Activated naive CD8-positive, alpha-beta T cell treated with anti-CD3 and anti-CD28 coated beads for 36 hours (primary cell): ENCODE data around the gene SERPINF2. TPM values are rescaled to one million over a fixed set of nuclear protein-coding genes. Genes with fewer than 3 reads are reported as not detected.

Source experiments
- DNase-seq: peaks from one replicate; pipeline ENCODE4 v3.0.0; 2021
- H3K27ac Mint-ChIP-seq: one replicate; pipeline ENCODE4 v1.8.0; 2022; ENCODE audit warnings: mild to moderate bottlenecking, moderate library complexity, mixed read lengths
- H3K27me3 Mint-ChIP-seq: one replicate; pipeline ENCODE4 v1.8.0; 2022; ENCODE audit warnings: mild to moderate bottlenecking, mixed read lengths
- H3K36me3 Mint-ChIP-seq: one replicate; pipeline ENCODE4 v1.8.0; 2021; ENCODE audit warnings: mild to moderate bottlenecking, mixed read lengths
- H3K4me1 Mint-ChIP-seq: one replicate; pipeline ENCODE4 v1.8.0; 2021; ENCODE audit warnings: mixed read lengths
- H3K4me3 Mint-ChIP-seq: one replicate; pipeline ENCODE4 v1.8.0; 2022; ENCODE audit warnings: mild to moderate bottlenecking, moderate library complexity, mixed read lengths
- H3K9me3 Mint-ChIP-seq: one replicate; pipeline ENCODE4 v1.8.0; 2022; ENCODE audit warnings: mixed read lengths
- total RNA-seq, 2 experiments: library from RNA; stranded (reverse); gene quantifications; one replicate each; pipeline ENCODE4 v1.2.3, GENCODE V29; 2021

The SERPINF2 gene
- total RNA-seq, 2 experiments from 2014 or later: 0.08 to 0.12 TPM

DNA sequence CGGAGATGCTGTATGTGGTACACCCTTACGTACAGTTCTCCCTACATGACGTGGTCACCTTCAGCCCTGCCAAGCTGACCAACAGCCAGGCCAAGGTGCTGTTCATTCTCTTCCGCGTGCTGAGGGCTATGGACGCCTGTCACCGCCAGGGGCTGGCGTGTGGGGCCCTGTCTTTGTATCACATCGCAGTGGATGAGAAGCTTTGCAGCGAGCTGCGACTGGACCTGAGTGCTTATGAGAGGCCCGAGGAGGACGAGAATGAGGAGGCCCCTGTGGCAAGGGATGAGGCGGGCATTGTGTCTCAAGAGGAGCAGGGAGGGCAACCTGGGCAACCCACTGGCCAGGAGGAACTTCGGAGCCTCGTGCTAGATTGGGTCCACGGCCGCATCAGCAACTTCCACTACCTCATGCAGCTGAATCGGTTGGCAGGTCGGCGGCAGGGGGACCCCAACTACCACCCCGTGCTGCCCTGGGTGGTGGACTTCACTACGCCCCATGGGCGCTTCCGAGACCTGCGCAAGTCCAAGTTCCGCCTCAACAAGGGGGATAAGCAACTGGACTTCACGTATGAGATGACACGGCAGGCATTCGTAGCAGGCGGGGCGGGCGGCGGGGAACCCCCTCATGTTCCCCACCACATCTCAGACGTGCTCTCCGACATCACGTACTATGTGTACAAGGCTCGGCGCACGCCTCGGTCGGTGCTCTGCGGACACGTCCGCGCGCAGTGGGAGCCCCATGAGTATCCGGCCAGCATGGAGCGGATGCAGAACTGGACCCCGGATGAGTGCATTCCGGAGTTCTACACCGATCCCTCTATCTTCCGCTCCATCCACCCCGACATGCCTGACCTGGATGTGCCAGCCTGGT, 16.8 kb upstream of the SERPINF2 start:
- H3K36me3 Mint-ChIP-seq: peaks cover 5% of the 10 kb centered on the region
- H3K27ac Mint-ChIP-seq: peak overlapping the region; percentile 65
- H3K27me3 Mint-ChIP-seq: no peaks in the 10 kb centered on the region
- H3K4me1 Mint-ChIP-seq: peaks cover 22% of the 10 kb centered on the region
- H3K9me3 Mint-ChIP-seq: no peaks in the 10 kb centered on the region
- no peak for DNase-seq
- peak overlapping the region; percentile 78 for H3K4me3 Mint-ChIP-seq

DNA sequence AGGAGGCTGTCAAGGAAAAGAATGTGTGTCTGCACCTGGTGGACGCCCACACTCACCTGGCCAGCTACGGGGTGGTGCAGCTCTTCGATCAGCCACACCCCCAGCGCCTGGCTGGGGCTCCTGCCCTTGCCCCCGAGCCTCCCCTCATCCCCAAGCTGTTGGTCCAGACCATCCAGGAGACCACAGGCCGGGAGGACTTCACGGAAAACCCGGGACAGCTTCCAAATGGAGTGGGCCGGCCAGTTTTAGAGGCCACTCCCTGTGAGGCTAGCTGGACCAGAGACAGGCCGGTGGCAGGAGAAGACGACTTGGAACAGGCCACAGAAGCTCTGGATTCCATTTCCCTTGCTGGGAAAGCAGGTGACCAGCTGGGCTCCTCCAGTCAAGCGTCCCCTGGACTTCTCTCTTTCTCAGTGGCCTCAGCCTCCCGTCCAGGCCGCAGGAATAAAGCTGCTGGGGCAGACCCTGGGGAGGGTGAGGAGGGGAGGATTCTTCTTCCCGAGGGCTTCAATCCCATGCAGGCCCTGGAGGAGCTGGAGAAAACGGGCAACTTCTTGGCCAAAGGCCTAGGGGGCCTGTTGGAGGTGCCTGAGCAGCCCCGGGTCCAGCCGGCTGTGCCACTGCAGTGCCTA, 15.9 kb upstream of the SERPINF2 start:
- no peak for DNase-seq
- H3K27ac Mint-ChIP-seq: no peak overlapping the region
- no peaks in the 10 kb centered on the region for H3K9me3 Mint-ChIP-seq
- H3K27me3 Mint-ChIP-seq: no peaks in the 10 kb centered on the region
- peaks cover 22% of the 10 kb centered on the region for H3K4me1 Mint-ChIP-seq
- H3K4me3 Mint-ChIP-seq: no peak overlapping the region
- H3K36me3 Mint-ChIP-seq: peaks cover 5% of the 10 kb centered on the region

DNA sequence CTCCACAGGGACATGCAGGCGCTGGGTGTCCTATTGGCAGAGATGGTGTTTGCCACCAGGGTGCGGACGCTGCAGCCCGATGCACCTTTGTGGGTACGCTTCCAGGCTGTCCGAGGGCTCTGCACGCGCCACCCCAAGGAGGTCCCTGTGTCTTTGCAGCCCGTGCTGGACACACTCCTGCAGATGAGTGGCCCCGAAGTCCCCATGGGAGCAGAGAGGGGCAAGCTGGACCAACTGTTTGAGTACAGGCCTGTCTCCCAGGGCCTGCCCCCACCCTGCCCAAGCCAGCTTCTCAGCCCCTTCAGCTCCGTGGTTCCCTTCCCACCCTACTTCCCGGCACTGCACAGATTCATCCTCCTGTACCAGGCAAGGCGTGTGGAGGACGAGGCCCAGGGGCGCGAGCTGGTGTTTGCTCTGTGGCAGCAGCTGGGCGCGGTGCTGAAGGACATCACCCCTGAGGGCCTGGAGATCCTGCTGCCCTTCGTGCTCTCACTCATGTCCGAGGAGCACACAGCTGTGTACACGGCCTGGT, 15.3 kb upstream of the SERPINF2 start:
- Mint-ChIP-seq H3K9me3 (no peaks in the 10 kb centered on the region), H3K27ac (no peak overlapping the region), H3K27me3 (no peaks in the 10 kb centered on the region), H3K4me1 (peaks cover 22% of the 10 kb centered on the region), H3K36me3 (peaks cover 5% of the 10 kb centered on the region), H3K4me3 (no peak overlapping the region)
- no peak for DNase-seq

GRCh38 chr17:1727876-1728630, 14.6 kb upstream of the SERPINF2 start:
- no peak overlapping the region for H3K4me3 Mint-ChIP-seq
- H3K4me1 Mint-ChIP-seq: peaks cover 16% of the 10 kb centered on the region
- H3K36me3 Mint-ChIP-seq: peaks cover 5% of the 10 kb centered on the region
- H3K27me3 Mint-ChIP-seq: no peaks in the 10 kb centered on the region
- DNase-seq: no peak
- no peaks in the 10 kb centered on the region for H3K9me3 Mint-ChIP-seq
- H3K27ac Mint-ChIP-seq: no peak overlapping the region

DNA sequence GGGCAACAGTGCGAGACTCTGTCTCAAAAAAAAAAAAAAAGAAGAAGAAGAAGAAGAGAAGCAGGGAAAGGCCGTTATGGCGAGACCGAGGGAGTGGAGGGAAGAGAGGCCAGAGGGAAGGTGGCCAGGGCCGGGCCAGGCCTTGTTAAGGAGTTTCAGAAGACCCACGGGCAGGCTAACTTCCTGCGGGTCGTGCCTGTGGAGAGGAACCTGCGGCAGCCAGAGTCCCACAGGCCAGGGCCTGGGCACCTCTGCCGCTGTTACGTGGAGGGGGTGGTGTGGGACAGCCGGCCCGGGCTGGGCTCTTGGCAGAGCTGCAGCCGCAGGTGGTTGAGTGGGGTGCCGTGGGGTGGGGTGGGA, 12.7 kb upstream of the SERPINF2 start:
- no peak overlapping the region for H3K4me3 Mint-ChIP-seq
- no peak for DNase-seq
- peaks cover 9% of the 10 kb centered on the region for H3K36me3 Mint-ChIP-seq
- no peaks in the 10 kb centered on the region for H3K9me3 Mint-ChIP-seq
- H3K27me3 Mint-ChIP-seq: no peaks in the 10 kb centered on the region
- H3K27ac Mint-ChIP-seq: peak overlapping the region; percentile 28
- H3K4me1 Mint-ChIP-seq: peaks cover 9% of the 10 kb centered on the region

- Mint-ChIP-seq H3K36me3 (peaks cover 9% of the 10 kb centered on the region), H3K4me1 (peaks cover 8% of the 10 kb centered on the region), H3K9me3 (no peaks in the 10 kb centered on the region), H3K27ac (no peak overlapping the region), H3K4me3 (no peak overlapping the region), H3K27me3 (no peaks in the 10 kb centered on the region)
- no peak for DNase-seq
Measured at GRCh38 chr17:1730326-1731193, 12.1 kb upstream of the SERPINF2 start.

DNA sequence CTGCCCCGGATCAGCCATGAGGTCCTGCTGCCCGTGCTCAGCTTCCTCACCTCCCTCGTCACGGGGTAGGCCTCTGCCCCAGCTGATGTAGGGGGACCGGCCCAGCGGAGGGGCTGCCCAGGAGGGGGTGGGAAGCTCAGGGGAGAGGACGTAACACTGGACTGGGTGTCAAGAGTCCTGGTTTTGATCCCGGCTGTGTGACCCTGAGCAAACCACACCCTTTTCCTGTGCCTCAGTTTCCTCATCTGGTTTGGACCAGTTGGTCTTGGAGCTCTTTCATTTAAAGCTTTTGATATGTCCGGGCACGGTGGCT, 11.5 kb upstream of the SERPINF2 start:
- H3K9me3 Mint-ChIP-seq: no peaks in the 10 kb centered on the region
- H3K36me3 Mint-ChIP-seq: peaks cover 9% of the 10 kb centered on the region
- no peak for DNase-seq
- no peaks in the 10 kb centered on the region for H3K27me3 Mint-ChIP-seq
- H3K4me1 Mint-ChIP-seq: peaks cover 6% of the 10 kb centered on the region
- no peak overlapping the region for H3K27ac Mint-ChIP-seq
- no peak overlapping the region for H3K4me3 Mint-ChIP-seq

DNA sequence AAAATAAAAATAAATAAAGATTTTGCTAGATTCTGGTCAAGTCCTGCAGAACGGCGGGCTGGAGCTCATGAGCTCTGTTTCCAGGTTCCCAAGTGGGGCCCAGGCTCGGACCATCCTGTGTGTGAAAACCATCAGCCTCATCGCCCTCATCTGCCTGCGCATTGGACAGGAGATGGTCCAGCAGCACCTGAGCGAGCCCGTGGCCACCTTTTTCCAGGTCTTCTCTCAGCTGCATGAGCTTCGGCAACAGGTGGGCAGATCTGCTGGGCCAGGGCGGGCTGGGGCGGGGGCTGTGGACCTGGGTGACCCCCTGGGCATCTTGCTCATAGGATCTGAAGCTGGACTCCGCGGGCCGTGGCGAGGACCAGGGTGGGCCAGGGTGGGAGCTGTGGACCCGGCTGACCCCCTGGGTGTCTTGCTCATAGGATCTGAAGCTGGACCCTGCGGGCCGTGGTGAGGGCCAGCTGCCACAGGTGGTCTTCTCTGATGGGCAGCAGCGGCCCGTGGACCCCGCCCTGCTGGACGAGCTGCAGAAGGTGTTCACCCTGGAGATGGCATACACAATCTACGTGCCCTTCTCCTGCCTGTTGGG, 10.3 kb upstream of the SERPINF2 start:
- no peaks in the 10 kb centered on the region for H3K27me3 Mint-ChIP-seq
- no peak for DNase-seq
- no peak overlapping the region for H3K4me3 Mint-ChIP-seq
- H3K27ac Mint-ChIP-seq: no peak overlapping the region
- peaks cover 11% of the 10 kb centered on the region for H3K36me3 Mint-ChIP-seq
- peaks cover 14% of the 10 kb centered on the region for H3K4me1 Mint-ChIP-seq
- H3K9me3 Mint-ChIP-seq: no peaks in the 10 kb centered on the region

DNA sequence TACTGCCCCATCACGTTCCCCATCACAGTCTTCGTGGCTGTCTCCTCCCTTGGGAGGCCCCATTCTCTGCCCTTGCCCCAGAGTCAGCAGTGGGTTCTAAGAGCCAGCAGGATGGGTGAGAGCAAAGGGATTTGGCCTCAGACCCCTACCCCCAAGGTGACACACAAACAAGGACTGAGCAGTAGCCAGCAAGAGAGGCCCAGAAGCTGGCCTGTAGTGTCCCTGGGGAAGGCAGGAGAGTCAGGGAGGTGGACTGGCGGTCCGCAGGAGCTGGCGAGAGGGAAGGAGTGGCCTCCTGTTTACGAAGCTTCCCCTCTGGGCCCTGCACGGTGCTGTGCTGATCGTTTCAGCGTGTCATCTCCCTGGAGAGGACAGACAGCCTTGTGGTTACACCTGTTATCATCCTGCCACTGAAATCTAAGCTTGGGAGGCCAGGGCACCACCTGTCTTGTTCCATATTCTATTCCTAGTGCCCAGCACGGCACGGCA, 9.8 kb upstream of the SERPINF2 start:
- DNase-seq: no peak
- Mint-ChIP-seq H3K9me3 (no peaks in the 10 kb centered on the region), H3K4me3 (no peak overlapping the region), H3K27ac (no peak overlapping the region), H3K36me3 (peaks cover 16% of the 10 kb centered on the region), H3K27me3 (no peaks in the 10 kb centered on the region), H3K4me1 (peaks cover 14% of the 10 kb centered on the region)

GRCh38 chr17:1733759-1734158, 8.9 kb upstream of the SERPINF2 start:
- Mint-ChIP-seq H3K4me3 (no peak overlapping the region), H3K4me1 (peaks cover 9% of the 10 kb centered on the region), H3K27me3 (no peaks in the 10 kb centered on the region), H3K9me3 (no peaks in the 10 kb centered on the region), H3K27ac (no peak overlapping the region), H3K36me3 (peaks cover 16% of the 10 kb centered on the region)
- no peak for DNase-seq

- Mint-ChIP-seq H3K27me3 (no peaks in the 10 kb centered on the region), H3K27ac (no peak overlapping the region), H3K36me3 (peaks cover 13% of the 10 kb centered on the region), H3K4me3 (no peak overlapping the region), H3K9me3 (no peaks in the 10 kb centered on the region), H3K4me1 (peaks cover 9% of the 10 kb centered on the region)
- no peak for DNase-seq
Measured at GRCh38 chr17:1735418-1735817, 7.3 kb upstream of the SERPINF2 start.

GRCh38 chr17:1735834-1736347, 6.8 kb upstream of the SERPINF2 start:
- no peak for DNase-seq
- H3K9me3 Mint-ChIP-seq: no peaks in the 10 kb centered on the region

DNA sequence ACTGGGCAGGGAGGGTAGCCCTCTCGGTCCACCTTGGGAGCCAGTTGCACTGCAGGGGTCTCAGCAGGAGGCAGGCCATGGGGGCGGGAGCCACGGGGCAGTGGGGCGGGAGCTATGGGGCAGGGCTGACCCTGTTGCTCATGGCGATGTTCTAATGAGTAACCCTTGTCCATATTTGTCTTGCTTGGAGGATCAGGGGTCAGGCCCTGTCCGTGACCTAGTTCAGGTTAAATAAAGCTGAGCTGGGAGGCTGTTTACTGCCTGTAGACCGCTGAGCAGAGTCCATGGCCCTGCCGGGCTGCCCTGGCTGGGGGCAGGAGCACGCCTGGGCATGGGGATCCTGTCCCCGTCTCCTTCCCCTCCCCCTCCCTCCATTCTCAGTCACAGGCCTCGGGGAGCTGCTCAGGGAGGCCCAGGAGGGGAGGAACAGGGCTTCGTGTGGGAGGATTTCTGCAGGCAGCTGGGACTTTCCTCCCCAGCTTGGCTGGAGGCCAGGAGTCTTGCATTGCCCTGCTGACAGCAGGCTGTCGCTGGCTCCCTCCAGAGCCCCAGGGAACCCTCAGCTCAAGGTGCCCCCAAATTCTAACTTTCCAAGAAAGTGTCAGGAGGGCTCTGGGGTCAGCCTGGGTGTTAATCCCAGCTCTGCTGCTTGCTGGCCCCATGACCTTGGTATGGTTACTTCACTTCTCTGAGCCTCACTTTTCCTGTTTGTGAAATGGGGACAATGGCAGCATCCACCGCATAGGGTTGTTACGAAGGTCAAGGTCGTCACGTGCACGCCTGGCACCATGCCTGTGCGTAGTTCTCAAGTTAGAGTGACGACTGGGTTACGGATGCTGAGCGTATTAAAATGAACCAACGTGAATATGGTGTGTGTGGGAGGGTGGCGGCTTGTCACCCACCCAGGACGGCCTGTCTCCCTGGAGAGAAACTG, 6.1 kb upstream of the SERPINF2 start:
- Mint-ChIP-seq H3K36me3 (peaks cover 13% of the 10 kb centered on the region), H3K4me3 (no peak overlapping the region), H3K9me3 (no peaks in the 10 kb centered on the region), H3K4me1 (peaks cover 9% of the 10 kb centered on the region), H3K27ac (peak overlapping the region; percentile 34), H3K27me3 (no peaks in the 10 kb centered on the region)
- peak; percentile 68 for DNase-seq

More at GRCh38 chr17:1735834-1736347, 6.8 kb upstream of the SERPINF2 start:
- no peak overlapping the region for H3K4me3 Mint-ChIP-seq
- H3K4me1 Mint-ChIP-seq: peaks cover 9% of the 10 kb centered on the region
- peaks cover 13% of the 10 kb centered on the region for H3K36me3 Mint-ChIP-seq
- no peaks in the 10 kb centered on the region for H3K27me3 Mint-ChIP-seq
- no peak overlapping the region for H3K27ac Mint-ChIP-seq
